T-helper 22 cell (primary cell): ENCODE measurements around the gene NARF.
"Not testable (repeated sequence)": the region's sequence is repeated elsewhere in the genome, so short reads cannot be mapped to it uniquely, and the experiment has no call there.

Experiments used
- DNase-seq: peaks from one replicate; pipeline ENCODE4 v3.0.0-alpha.2; 2020; ENCODE audit warnings: low read depth

The NARF gene

DNA sequence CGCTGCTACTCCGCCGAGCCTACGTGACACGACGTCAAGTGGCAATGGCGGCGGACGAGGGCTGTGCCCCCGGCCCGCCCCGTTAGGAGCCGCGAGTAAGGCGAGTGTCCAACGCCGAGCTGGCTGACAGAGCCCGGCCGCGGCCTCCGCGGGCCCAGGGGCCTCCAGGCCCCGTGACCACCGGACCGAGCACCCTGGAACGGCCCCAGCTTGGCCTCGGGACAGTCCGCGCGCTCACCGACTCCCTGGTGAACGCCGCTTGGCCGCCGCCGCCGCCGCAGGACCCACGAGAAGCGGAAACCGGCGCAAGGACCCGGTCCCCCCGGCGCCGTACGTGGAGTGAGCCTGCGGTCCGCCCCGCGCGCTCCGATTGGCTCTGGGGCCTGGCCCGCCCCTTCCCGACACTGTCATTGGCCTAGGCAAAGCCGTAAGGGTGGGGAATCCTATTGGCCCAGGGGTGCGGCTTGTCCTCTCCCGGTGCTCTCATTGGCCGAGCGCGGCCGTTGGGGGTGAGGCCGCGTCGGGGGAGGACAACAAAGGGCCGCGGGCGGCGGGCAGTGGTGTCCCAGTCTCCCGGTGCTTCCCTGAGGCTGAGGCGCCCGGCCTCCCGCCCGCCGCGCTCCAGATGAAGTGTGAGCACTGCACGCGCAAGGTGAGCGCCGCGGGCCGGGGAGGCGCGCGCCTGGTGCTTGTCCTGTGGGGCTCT lies at the start of gene NARF:
Gene NARF, plus strand, starts transcription at position 563 of the 706 bp plus-strand sequence. Its CDS starts 63 bp downstream, at position 626.
- DNase-seq = peak; percentile 95

DNA sequence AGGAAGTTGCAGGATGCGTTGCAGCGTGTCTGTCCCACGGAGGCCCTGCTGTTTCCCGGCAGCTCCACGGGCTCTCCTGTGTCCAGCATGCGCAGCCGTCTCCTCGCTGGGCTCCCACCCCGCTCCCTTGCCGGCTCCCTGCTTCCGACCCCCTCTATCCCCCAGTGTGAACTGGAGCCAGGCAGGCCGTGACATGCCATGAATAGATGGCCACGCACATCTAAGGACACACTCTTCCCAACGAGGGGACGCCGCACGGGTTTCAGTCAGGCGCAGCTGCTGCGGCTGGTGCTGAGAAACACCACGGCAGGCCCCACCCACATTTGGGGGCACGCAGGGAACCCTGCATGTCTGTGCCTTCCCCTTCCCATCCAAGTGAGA lies 49.6 kb upstream of the NARF start:
- no peak for DNase-seq

DNA sequence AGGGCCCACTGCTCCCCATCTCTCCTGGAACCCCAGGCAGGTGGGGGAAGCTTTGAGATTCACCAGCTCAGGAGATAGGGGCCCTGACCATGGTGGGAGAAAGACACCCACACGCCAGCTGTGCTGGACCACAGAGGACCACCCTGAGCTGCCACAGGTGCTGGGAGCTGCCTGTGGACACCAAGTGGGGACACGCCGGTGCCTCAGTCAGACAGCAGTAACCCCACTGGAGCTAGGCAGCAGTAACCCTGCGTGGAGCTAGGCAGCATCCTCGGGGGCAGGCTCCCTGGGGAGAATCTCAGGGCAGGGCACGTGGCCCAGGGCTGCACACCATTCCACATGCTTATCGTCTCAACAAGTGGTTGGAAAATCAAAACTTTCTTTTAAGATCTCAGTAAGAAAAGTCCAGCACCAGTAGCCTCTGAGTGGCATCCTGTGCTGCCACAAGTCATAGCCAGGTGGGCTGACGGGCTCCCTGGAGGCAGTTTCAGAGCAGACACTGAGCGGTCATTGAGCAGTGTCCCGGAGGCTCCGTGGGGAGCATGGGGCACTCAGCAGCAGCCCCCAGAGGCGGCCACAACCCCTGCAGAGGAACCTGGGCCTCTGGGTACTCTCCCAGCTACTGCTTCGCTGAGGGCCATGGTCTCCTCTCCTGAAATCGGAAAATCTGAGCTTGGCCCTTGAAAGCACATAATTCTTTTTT lies 48.4 kb upstream of the NARF start:
- DNase-seq = no peak

DNA sequence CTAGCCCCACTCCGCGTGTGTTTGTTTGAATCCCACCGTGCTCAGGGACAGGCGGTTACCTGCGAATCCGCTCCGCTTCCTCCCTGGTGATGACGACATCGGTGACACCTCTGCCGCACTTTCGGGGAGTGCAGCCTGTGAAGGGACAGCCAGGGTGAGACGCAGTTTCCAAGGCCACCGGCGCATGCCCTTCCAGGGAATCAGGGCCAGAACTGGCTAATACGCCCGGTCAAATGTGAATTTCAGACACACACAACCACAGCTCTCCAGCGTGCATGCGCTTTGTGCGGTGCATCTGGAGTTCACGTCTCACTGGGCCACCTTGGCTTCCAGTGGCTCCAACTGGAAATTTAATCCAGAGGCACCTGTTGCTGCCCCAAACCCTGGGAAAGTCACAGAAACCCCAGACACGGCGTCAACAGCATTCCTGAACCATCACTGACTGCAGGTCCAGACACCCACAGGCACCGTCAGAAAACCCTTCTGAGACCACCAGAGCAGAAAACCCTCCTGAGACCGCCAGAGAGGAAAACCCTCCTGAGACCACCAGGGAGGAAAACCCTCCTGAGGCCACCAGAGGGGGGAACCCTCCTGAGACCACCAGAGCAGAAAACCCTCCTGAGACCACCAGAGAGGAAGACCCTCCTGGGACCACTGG lies 47.0 kb upstream of the NARF start:
- no peak for DNase-seq

DNA sequence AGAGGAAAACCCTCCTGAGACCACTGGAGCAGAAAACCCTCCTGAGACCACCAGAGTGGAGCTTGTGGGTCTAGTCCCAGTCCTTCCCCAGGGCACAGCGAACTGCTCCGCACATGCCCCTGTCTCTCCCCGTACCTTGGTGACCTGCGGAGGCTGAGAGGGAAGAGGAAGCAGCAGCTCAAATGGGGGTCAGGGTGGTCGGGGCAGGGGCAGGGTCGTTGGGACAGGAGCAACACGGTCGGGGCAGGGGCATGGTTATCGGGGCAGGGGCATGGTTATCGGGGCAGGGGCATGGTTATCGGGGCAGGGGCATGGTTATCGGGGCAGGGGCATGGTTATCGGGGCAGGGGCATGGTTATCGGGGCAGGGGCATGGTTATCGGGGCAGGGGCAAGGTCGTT lies 46.5 kb upstream of the NARF start:
- DNase-seq = not testable (repeated sequence)

DNA sequence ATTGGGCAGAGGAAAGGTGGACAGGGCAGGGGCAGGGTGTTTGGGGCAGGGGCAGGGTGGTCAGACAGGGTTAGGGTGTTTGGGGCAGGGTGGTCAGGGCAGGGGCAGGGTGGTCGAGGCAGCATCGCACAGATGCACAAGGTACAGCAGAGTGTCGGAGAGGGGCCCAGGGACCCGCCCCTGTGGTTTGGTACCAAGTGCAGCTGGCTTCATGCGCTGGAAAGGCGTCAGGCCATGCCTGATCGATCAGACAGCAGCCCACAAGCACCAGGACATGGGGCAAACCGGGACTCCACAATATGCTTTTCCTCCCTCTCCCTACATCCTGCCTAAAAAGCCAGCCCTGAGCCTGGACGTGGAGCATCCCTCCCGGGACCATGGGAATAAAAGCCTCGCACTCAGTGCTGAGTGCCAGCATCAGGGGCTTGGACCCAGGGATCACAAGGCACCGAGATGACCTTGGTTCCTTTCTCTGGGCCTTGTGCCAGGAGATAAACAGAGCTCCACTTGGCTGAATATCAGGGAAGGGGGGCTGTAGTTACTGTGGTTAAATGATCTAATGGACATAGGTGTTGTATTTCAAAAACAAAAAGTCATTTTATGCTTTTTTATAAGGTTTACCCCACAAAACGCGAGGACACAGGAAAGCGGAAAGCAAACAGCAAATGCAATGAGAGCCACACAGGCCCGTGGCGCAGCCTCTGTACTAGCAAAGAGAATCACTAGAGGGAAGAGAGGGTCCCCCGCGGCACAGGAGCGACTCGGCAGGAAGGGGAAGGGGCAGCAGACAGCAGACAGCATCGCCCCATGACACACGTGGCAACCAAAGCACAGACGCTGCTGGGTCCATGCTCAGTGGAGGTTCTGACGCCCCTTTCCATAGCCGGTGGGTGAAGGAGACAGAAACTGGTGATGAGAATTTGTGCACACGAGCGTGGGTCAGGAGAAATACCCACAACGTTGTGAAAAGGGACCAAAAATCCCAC lies 45.7 kb upstream of the NARF start:
- DNase-seq = no peak

DNA sequence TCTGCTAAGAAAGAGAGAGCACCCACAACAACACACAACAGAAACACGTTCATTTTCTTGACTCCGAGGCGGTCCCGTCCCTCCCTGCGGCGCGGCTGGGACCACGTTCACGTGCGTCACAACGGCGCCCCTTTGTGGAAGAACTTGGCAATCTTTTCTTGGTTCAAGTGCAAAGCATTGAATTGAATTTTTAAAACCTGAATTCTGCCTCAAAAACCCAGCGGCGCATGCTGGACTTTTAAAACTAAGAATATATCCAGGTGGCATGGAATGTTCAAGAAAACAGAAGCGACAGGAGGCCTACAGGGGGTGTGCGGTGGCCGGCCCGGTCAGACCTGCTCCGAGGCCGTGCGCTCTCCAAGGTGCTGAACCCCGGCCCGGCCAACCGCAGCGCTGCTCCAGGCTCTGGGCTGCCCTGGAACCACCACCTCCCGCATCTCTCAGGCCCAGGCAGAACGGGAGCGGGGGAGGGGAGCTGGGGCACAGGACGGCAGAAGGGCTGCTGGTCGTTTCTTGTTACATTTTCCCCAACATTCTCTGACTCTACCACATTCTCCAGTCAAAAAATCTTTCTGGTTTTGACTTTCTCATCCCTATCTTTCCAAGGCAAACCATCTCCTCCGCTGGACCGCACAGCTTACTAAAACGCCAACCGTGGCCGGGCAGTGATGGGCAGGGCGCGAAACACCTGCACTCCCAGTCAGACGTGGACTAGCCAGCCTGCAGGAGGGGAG lies 43.8 kb upstream of the NARF start:
- DNase-seq = no peak

DNA sequence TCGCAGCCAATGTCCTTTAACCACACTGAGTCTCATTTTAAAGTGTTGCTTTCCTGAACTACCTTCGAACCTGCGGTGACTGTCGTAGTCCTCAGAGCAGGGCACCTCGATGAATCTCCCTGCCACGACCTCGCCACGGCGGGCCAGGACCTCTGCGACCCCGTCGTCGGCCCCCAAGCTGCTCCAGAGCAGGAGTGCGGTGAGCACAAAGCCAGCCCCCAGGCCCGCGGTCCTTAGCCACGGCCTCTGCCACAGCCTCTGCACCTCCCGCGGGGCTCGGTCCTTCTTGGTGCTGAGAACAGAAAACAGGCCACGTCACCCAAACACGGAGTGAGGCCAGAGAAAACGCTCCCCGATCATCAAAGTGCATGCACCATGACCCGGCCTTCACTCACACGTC lies 43.2 kb upstream of the NARF start:
- DNase-seq = no peak

DNA sequence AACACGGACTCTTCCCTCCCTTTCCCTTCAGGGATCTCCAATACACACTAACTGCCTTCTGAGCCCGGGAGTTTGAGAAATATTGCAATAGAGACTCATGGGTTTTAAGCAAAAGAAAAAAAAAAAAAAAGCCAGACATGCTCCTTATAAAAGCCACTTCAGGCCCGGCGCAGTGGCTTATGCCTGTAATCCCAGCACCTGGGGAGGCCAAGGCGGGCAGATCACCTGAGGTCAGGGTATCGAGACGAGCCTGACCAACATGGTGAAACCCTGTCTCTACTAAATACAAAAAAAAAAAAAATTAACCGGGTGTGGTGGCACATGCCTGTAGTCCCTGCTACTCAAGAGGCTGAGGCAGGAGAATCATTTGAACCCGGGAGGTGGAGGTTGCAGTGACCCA lies 42.8 kb upstream of the NARF start:
- DNase-seq = no peak

DNA sequence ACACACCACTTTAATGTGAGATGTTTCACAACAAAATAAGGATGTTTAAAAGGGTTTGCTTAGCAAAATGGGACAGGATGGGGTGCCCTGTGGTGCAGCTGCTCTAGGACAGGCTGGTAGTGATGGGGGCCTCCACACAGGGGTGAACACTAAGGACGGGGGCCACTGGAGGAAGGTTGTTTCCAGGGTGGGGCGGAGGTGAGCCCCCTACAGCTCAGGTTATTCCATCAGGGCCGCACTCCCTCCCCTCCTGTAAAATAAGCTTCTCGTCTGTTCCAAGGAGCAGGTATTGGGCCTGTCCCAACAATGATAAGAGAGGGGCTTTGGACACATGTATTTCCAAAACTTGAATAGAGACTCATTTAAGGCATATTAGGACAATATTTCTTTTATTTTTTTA lies 42.3 kb upstream of the NARF start:
- no peak for DNase-seq

DNA sequence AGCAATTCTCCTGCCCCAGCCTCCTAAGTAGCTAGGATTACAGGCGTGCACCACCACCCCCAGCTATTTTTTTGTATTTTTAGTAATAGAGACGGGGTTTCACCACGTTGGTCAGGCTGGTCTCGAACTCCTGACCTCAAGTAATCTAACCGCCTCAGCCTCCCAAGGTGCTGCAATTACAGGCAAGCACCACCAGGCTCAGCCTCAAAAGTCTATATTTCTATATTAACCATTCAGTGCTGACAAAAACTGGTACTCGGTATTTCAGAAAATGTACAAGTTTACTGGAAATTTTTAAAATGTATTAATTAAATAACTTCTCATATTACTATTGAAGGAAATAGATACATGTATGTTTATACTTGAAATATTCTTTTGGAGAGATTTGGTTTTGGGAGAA lies 41.8 kb upstream of the NARF start:
- no peak for DNase-seq

DNA sequence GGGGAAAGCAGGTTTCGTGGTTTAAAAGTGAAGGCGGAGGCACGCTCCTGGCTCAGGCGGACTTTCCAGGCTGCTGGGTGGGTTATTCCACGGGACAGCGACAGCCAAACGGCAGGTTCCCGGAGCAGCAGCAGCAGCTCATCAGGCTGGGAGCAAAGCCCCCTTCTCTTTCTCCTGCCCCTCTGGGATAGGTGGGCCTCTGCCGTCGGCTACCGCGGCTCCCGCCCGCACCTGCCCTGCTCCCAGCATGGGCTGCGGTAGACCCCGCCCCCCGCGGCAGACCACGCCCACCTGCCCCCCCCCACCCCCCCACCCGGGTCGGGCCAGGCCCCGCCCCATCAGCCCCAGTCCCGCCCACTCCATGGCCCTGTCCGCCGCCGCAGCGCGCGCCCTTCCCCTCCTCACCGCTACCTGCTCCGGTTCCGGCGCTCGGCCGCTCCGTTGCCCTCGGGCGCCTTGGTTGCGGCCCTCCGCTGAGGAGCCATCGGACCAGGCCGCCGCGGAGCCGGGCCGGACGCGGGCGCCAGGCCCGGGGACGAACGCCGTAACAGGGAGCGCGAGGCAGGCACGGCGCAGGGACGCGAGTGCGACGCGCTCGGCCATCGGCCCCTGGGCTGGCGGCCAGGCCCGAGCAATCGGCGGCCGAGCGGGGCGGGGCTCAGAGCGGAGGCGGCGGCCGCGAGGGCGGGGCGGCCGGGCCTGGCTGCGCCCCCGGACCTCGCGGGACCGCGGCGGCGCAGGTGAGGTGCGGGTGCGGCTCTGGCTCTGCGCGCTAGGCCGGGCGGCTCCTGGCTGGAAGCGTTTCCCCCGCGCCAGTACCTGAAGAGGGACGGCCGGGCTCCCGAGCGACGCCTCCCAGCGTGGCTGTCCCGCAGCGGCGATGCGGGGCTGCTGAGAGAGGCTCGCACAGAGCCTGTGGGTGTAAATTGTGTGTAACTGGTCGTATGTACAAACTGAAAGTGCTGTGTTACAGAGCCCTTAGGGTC lies 40.2 kb upstream of the NARF start, which contains the start of the genes HEXD and OGFOD3:
Gene HEXD, plus strand, starts transcription at position 347 of the 986 bp plus-strand sequence. CDS start 1,453 bp downstream, outside the sequence.
Gene OGFOD3, minus strand, starts transcription at position 586 of the 986 bp plus-strand sequence. Its CDS starts 101 bp downstream, at position 485.
- peak; percentile 77 for DNase-seq

DNA sequence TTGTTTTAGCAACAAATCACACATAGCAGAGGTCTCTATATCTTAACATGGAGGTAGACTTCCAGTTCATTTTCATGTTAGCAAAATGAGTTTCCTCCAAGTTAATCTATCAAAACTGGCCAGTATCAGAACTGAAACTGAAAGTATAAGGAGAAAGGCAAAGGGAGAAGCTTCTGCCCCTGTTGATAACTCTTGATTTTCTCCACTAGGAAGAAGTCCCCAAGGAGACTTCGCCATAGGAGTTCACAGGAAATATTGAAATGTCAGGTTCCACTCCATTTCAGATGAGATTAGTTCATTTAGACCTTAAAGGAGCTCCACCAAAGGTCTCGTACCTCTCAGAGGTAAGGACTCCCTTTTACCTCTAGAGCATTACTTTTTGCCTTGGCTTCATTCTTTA lies 39.0 kb upstream of the NARF start:
- no peak for DNase-seq

DNA sequence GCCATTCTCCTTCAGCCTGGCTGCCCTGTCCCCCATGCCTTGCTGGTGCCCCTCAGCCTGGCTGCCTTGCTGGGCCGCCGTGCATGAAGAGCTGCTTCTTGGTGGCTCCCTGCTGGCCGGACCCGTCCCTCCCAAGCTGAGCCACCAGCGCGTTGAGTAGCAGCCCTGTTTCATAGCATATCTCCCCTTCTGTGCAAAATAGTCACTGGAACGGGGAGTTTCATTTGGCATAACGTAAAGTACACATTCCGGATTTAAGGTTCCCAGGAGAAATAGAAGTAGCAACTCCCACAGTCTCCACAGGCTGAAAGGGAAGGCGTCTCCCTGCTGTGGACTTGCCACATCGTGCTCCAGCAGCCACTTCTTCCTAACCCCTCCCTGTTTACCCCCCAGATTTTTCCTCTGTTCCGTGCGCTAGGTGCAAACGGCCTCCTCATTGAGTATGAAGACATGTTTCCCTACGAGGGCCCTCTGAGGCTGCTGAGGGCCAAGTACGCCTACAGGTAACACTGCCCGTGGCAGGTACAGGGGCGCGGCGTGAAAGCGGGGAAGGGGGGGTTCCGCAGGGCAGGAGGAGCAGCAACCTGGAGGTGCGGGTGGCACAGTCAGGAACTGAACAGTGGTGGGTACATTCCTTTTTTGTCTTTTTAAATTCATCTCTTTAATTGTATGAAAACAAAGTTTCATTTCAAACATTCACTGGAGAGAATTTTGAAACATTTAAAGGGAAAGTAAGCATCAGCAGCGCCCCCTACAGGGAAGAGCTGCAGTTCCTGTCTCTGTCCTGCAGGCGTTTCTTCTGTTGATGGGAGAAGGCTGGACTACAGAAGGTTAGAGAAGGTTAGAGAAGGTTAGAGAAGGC lies 34.3 kb upstream of the NARF start:
- DNase-seq = no peak

DNA sequence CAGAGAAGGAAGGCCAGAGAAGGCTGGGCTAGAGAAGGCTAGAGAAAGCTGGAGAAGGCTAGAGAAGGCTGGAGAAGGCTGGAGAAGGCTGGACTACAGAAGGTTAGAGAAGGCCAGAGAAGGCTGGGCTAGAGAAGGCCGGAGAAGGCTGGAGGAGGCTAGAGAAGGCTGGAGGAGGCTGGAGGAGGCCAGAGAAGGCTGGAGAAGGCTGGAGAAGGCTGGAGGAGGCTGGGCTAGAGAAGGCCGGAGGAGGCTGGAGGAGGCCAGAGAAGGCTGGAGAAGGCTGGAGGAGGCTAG lies 33.7 kb upstream of the NARF start:
- no peak for DNase-seq

DNA sequence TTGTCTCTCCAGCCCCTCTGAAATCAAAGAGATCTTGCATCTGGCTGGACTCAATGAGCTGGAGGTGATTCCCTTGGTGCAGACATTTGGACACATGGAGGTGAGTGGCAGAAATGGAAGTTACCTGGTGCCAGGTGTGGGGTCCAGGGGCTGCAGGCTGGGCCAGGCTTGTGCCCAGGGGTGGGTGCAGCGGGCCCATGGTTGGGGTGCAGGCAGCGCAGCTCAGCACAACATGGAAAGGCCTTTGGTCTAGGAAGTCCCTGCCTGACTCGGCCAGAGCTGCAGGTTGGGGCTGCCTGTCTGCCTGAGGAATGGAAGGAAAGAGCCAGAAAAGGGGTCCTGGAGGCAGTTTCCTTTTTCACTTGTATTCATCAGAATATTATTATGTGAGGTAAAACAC lies 30.0 kb upstream of the NARF start:
- DNase-seq = no peak

DNA sequence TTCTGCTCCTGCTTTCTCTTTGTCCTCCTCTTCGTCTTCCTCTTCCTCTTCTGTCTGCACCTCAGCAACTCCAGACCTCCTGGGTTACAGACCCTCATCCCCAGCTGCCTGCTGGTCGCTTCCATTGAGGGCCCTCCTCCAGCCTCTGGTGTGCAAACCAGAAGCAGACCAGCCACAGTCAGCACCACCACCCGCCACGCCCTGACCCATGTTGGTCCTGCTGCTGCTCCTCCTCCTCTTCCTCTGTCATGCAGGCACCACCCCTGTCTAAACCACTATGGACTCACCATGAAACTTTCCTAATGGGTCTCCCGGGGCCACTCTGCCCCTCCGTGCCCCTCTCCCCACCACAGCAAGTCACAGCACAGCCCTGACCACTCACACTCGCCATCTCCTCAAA lies 28.7 kb upstream of the NARF start:
- no peak for DNase-seq

DNA sequence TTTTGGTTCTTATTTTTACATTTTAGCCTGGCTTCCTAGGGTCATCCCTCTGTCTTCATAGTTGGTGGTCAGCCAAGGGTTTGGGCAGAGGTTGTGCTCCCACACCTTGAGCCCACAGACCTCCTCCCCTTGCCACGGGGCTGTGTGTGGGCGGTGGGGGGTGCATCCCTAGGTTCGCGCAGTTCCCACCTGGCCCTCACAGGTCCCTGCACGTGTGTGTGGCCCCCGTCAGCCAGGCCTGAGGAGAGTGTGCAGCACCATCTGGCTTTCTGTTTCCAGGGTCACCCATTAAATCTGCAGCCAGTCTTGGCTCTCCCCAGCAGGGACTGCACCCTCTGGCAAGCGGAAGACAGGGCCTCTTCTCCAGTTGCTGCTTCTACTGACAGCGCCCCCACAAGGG lies 26.5 kb upstream of the NARF start:
- no peak for DNase-seq

DNA sequence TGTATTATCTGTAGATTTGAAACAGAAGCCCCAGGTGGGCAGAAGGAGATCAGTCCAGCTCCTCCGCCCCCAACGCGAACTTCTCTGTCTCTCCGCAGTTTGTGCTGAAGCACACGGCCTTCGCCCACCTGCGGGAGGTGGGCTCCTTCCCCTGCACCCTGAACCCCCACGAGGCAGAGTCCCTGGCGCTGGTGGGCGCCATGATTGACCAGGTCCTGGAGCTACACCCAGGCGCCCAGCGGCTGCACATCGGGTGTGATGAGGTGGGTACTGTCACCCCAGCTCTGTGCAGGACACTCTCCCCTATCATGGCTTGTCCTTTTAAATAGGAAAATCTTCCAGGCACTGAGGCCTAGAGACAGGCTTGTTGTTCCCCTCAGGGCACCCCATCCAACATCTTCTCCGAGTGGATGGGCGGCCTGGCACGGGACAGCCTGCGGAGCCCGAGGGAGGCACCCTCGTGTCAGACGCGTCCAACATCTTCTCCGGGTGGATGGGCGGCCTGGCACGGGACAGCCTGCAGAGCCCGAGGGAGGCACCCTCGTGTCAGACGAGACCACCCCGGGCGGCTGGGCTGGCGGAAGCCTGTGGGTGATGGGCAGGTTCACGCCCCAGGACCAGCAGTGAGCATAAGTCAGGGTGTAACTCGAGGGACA lies 24.9 kb upstream of the NARF start:
- DNase-seq = no peak
